ENCODE measurements around the gene ACLY.

ACLY gene

DNA sequence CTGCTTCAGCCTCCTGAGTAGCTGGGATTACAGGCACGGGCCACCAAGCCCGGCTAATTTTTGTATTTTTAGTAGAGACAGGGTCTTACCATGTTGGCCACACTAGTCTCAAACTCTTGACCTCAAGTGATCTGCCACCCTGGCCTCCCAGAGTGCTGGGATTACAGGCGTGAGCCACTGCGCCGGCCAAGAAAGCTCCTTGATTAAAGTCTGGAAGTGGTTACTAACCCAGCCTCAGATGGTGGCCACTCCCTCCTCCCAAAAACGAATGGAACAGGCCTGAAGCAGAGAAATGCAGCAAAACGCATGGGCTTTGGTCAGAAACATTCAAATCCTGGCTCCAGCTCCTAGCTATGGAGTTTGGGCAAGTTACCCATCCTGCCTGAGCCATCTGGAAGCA is 94.7 kb downstream of the ACLY start:
- no peak overlapping the region for H3K4me3 ChIP-seq (ENCODE audit: low read length)
- H3K27ac ChIP-seq (ENCODE audit: low read depth, low read length), result no peak overlapping the region
- H3K27me3 ChIP-seq (ENCODE audit: control insufficient read depth, insufficient read depth, low read length), result no peaks in the 10 kb centered on the region
- H3K36me3 ChIP-seq (ENCODE audit: control insufficient read depth, insufficient read depth, low read length), result no peaks in the 10 kb centered on the region
- H3K9ac ChIP-seq (ENCODE audit: low read length), result no peak overlapping the region
- no peaks in the 10 kb centered on the region for H3K4me1 ChIP-seq (ENCODE audit: control insufficient read depth, insufficient read depth, low read length)

- Histone ChIP-seq H3K9ac (ENCODE audit: low read length) (no peak overlapping the region), H3K36me3 (ENCODE audit: control insufficient read depth, insufficient read depth, low read length) (no peaks in the 10 kb centered on the region), H3K27me3 (ENCODE audit: control insufficient read depth, insufficient read depth, low read length) (no peaks in the 10 kb centered on the region), H3K4me1 (ENCODE audit: control insufficient read depth, insufficient read depth, low read length) (no peaks in the 10 kb centered on the region), H3K27ac (ENCODE audit: low read depth, low read length) (no peak overlapping the region), H3K4me3 (ENCODE audit: low read length) (no peak overlapping the region)
Observed at GRCh38 chr17:41823580-41823979, 95.2 kb downstream of the ACLY start.

- Histone ChIP-seq H3K27me3 (ENCODE audit: control insufficient read depth, insufficient read depth, low read length) (no peaks in the 10 kb centered on the region), H3K36me3 (ENCODE audit: control insufficient read depth, insufficient read depth, low read length) (no peaks in the 10 kb centered on the region), H3K4me1 (ENCODE audit: control insufficient read depth, insufficient read depth, low read length) (no peaks in the 10 kb centered on the region), H3K4me3 (ENCODE audit: low read length) (no peak overlapping the region), H3K9ac (ENCODE audit: low read length) (no peak overlapping the region), H3K27ac (ENCODE audit: low read depth, low read length) (no peak overlapping the region)
Observed at GRCh38 chr17:41823141-41823524, 95.6 kb downstream of the ACLY start.

DNA sequence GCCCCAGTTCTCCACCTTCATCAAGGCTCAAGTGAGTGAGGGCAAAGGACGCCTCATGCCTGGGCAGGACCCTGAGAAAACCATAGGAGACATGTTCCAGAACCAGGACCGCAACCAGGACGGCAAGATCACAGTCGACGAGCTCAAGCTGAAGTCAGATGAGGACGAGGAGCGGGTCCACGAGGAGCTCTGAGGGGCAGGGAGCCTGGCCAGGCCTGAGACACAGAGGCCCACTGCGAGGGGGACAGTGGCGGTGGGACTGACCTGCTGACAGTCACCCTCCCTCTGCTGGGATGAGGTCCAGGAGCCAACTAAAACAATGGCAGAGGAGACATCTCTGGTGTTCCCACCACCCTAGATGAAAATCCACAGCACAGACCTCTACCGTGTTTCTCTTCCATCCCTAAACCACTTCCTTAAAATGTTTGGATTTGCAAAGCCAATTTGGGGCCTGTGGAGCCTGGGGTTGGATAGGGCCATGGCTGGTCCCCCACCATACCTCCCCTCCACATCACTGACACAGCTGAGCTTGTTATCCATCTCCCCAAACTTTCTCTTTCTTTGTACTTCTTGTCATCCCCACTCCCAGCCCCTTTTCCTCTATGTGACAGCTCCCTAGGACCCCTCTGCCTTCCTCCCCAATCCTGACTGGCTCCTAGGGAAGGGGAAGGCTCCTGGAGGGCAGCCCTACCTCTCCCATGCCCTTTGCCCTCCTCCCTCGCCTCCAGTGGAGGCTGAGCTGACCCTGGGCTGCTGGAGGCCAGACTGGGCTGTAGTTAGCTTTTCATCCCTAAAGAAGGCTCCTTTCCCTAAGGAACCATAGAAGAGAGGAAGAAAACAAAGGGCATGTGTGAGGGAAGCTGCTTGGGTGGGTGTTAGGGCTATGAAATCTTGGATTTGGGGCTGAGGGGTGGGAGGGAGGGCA is 96.3 kb downstream of the ACLY start:
- H3K4me3 ChIP-seq (ENCODE audit: low read length), result no peak overlapping the region
- H3K27me3 ChIP-seq (ENCODE audit: control insufficient read depth, insufficient read depth, low read length), result no peaks in the 10 kb centered on the region
- no peaks in the 10 kb centered on the region for H3K4me1 ChIP-seq (ENCODE audit: control insufficient read depth, insufficient read depth, low read length)
- no peaks in the 10 kb centered on the region for H3K36me3 ChIP-seq (ENCODE audit: control insufficient read depth, insufficient read depth, low read length)
- no peak overlapping the region for H3K27ac ChIP-seq (ENCODE audit: low read depth, low read length)
- H3K9ac ChIP-seq (ENCODE audit: low read length), result no peak overlapping the region

- no peak overlapping the region for H3K4me3 ChIP-seq (ENCODE audit: low read length)
- no peaks in the 10 kb centered on the region for H3K36me3 ChIP-seq (ENCODE audit: control insufficient read depth, insufficient read depth, low read length)
- no peaks in the 10 kb centered on the region for H3K27me3 ChIP-seq (ENCODE audit: control insufficient read depth, insufficient read depth, low read length)
- no peaks in the 10 kb centered on the region for H3K4me1 ChIP-seq (ENCODE audit: control insufficient read depth, insufficient read depth, low read length)
- H3K27ac ChIP-seq (ENCODE audit: low read depth, low read length), result no peak overlapping the region
- no peak overlapping the region for H3K9ac ChIP-seq (ENCODE audit: low read length)
Observed at GRCh38 chr17:41821776-41822175, 97.0 kb downstream of the ACLY start.

GRCh38 chr17:41818024-41818423 is 100.7 kb downstream of the ACLY start:
- Histone ChIP-seq H3K9ac (ENCODE audit: low read length) (no peak overlapping the region), H3K36me3 (ENCODE audit: control insufficient read depth, insufficient read depth, low read length) (no peaks in the 10 kb centered on the region), H3K27ac (ENCODE audit: low read depth, low read length) (no peak overlapping the region), H3K4me3 (ENCODE audit: low read length) (no peak overlapping the region), H3K4me1 (ENCODE audit: control insufficient read depth, insufficient read depth, low read length) (no peaks in the 10 kb centered on the region), H3K27me3 (ENCODE audit: control insufficient read depth, insufficient read depth, low read length) (no peaks in the 10 kb centered on the region)

Data from rectal smooth muscle tissue (tissue), 1 donor.